Astrocyte of the spinal cord (primary cell): ENCODE results near the gene TTC7B.

Experiments
- DNase-seq: peaks from one replicate; pipeline ENCODE4 v3.0.0; 2011; ENCODE audit warnings: low read depth, low spot score
- H3K4me3 ChIP-seq: 2 replicates; pipeline ENCODE4 v1.5.1; 2011; ENCODE audit warnings: low read depth, mild to moderate bottlenecking, low read length, moderate library complexity
- CTCF ChIP-seq: IDR thresholded peaks from 2 replicates; pipeline ENCODE4 v1.5.1; 2012; ENCODE audit warnings: low read depth, mild to moderate bottlenecking, low read length, inconsistent platforms
- in situ Hi-C: cut with HindIII; loops from 2 replicates; pipeline ENCODE4 v1.10.0; 2017; ENCODE audit warnings: low sequenced_read_pairs

TTC7B gene

GRCh38 chr14:90851327-90852036 lies 35.3 kb upstream of the TTC7B start:
- DNase-seq, result no peak
- H3K4me3 ChIP-seq, result no peak overlapping the region
- TF ChIP-seq CTCF, result no peak
- in situ Hi-C loops, result no loop called here

- no peak for TF ChIP-seq CTCF
- DNase-seq, result peak; percentile 32
- in situ Hi-C loops, result no loop called here
- no peak overlapping the region for H3K4me3 ChIP-seq
These were observed 34.3 kb upstream of the TTC7B start for GRCh38 chr14:90850487-90850886.

- no peak overlapping the region for H3K4me3 ChIP-seq
- in situ Hi-C loops, result no loop called here
- no peak for DNase-seq
- TF ChIP-seq CTCF, result no peak
These were observed 33.7 kb upstream of the TTC7B start for GRCh38 chr14:90849787-90850444.

- no peak overlapping the region for H3K4me3 ChIP-seq
- DNase-seq, result peak; percentile 7
- in situ Hi-C loops, result no loop called here
- no peak for TF ChIP-seq CTCF
These were observed 32.9 kb upstream of the TTC7B start for GRCh38 chr14:90848944-90849731.

- in situ Hi-C loops, result no loop called here
- peak; percentile 37 for DNase-seq
- H3K4me3 ChIP-seq, result no peak overlapping the region
- no peak for TF ChIP-seq CTCF
These were observed 30.3 kb upstream of the TTC7B start for GRCh38 chr14:90846511-90846910.

GRCh38 chr14:90844321-90844720 lies 28.1 kb upstream of the TTC7B start:
- no peak for TF ChIP-seq CTCF
- in situ Hi-C loops, result no loop called here
- no peak overlapping the region for H3K4me3 ChIP-seq
- no peak for DNase-seq
